ENCODE results near the gene HSD17B3. TPM values are rescaled to one million over a fixed set of nuclear protein-coding genes. Genes with fewer than 3 reads are reported as not detected.

The HSD17B3 gene
- total RNA-seq, 1 donor from 2014 or later: not detected

DNA sequence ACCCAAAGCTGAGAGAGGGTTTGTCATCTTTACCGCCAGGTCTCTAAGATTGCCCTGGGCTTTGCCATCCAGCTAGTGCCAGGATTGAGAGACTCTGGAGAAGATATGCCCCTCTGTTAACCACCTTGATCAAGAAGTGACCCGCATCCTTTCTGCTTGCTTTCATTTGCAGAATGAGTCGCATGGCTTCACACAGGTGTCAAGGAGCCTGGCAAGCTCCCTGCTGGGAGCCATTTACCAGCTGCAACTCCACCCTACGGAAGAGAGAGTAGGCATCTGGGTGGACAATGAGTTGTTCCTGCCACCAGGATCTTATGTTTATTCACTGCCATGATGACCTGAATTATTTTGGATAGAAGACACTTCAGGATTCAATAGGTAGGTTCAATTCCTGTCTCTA, 43.0 kb downstream of the HSD17B3 start:
- Mint-ChIP-seq H3K4me1 (ENCODE audit: low read depth) (peaks cover 6% of the 10 kb centered on the region), H3K27me3 (ENCODE audit: low read depth) (no peaks in the 10 kb centered on the region), H3K36me3 (ENCODE audit: low read depth) (no peaks in the 10 kb centered on the region), H3K27ac (ENCODE audit: unreplicated experiment) (no peak overlapping the region), H3K9me3 (ENCODE audit: low read depth) (no peaks in the 10 kb centered on the region), H3K4me3 (ENCODE audit: unreplicated experiment) (no peak overlapping the region)
- TF ChIP-seq, protein P1, sequence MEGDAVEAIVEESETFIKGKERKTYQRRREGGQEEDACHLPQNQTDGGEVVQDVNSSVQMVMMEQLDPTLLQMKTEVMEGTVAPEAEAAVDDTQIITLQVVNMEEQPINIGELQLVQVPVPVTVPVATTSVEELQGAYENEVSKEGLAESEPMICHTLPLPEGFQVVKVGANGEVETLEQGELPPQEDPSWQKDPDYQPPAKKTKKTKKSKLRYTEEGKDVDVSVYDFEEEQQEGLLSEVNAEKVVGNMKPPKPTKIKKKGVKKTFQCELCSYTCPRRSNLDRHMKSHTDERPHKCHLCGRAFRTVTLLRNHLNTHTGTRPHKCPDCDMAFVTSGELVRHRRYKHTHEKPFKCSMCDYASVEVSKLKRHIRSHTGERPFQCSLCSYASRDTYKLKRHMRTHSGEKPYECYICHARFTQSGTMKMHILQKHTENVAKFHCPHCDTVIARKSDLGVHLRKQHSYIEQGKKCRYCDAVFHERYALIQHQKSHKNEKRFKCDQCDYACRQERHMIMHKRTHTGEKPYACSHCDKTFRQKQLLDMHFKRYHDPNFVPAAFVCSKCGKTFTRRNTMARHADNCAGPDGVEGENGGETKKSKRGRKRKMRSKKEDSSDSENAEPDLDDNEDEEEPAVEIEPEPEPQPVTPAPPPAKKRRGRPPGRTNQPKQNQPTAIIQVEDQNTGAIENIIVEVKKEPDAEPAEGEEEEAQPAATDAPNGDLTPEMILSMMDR (IDR thresholded peaks at IDR 0.05): no peak
- DNase-seq (ENCODE audit: low spot score): no peak

DNA sequence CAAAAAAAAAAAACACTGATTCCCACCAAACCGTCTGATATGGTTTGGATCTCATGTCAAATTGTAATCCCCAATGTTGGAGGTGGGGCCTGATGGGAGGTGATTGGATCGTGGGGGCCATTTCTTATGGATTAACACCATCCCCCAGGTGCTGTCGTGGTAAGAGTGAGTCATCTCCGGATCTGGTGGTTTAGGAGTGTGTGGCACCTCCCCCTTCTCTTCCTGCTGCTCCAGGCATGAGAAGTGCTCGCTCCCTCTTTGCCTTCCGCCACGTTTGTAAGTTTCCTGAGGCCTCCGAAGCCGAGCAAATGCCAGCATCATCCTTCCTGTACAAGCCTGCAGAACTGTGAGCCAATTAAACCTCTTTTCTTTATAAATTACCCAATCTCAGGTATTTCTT, 45.2 kb downstream of the HSD17B3 start:
- no peaks in the 10 kb centered on the region for H3K9me3 Mint-ChIP-seq (ENCODE audit: low read depth)
- no peak for DNase-seq (ENCODE audit: low spot score)
- H3K4me3 Mint-ChIP-seq (ENCODE audit: unreplicated experiment): peak overlapping the region; percentile 20
- peak overlapping the region; percentile 67 for H3K27ac Mint-ChIP-seq (ENCODE audit: unreplicated experiment)
- H3K4me1 Mint-ChIP-seq (ENCODE audit: low read depth): peaks cover 6% of the 10 kb centered on the region
- no peaks in the 10 kb centered on the region for H3K27me3 Mint-ChIP-seq (ENCODE audit: low read depth)
- no peaks in the 10 kb centered on the region for H3K36me3 Mint-ChIP-seq (ENCODE audit: low read depth)
- TF ChIP-seq, protein P1 (IDR thresholded peaks at IDR 0.05): no peak

DNA sequence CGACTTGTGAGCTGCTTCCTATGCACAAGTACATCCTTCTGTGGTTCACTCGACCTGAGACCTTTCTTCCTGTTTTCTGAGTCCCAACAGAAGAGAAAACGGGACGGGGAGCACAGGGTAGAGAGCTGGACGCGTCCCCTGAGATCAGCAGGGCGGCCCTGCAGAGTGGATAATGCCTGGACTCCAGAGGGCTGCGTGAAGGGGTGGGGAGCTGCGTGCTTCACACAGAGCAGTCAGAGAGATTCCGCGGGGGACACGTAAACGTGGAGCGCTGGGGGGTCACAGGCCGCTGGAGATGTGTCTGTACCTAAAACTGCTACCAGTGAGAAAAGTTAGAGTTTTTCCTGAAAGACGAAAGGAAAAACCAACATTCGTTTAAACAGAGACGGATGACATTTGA, 46.3 kb downstream of the HSD17B3 start:
- TF ChIP-seq, protein P1 (IDR thresholded peaks at IDR 0.05): no peak
- Mint-ChIP-seq H3K27ac (ENCODE audit: unreplicated experiment) (no peak overlapping the region), H3K4me3 (ENCODE audit: unreplicated experiment) (no peak overlapping the region), H3K27me3 (ENCODE audit: low read depth) (no peaks in the 10 kb centered on the region), H3K36me3 (ENCODE audit: low read depth) (no peaks in the 10 kb centered on the region), H3K9me3 (ENCODE audit: low read depth) (no peaks in the 10 kb centered on the region), H3K4me1 (ENCODE audit: low read depth) (peaks cover 6% of the 10 kb centered on the region)
- DNase-seq (ENCODE audit: low spot score): no peak

DNA sequence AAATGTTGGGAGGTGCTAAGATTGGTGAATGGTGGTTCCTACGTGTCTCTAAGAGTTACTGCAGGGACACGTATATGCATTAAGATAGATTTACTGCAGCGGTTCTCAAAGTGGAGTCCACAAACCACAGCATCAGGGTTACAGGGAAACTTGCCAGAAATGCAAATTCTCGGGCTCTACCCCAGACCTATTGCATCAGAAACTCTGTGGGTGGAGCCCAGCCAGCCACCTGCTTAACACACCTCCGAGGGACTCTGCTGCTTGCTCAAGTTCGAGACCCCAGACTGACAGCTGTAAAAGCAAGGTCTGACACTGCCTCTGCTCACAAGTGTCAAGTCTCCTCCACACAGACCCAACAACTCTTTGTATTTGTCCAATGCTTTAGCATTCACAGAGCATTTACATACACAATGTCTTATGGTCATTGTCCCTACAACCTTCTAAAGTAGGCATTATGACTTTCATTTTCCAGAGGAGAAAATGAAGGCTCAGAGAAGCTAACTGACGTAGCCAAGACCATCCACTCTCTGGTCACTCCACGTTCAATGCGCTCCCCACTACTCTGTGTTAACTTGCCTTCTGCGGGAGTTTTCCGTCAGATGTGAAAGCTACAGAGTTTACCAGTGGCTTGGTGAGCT, 48.8 kb downstream of the HSD17B3 start:
- DNase-seq (ENCODE audit: low spot score): no peak
- H3K4me3 Mint-ChIP-seq (ENCODE audit: unreplicated experiment): no peak overlapping the region
- no peaks in the 10 kb centered on the region for H3K36me3 Mint-ChIP-seq (ENCODE audit: low read depth)
- H3K9me3 Mint-ChIP-seq (ENCODE audit: low read depth): no peaks in the 10 kb centered on the region
- TF ChIP-seq, protein P1 (IDR thresholded peaks at IDR 0.05): no peak
- peaks cover 4% of the 10 kb centered on the region for H3K27me3 Mint-ChIP-seq (ENCODE audit: low read depth)
- H3K27ac Mint-ChIP-seq (ENCODE audit: unreplicated experiment): no peak overlapping the region
- peaks cover 6% of the 10 kb centered on the region for H3K4me1 Mint-ChIP-seq (ENCODE audit: low read depth)

DNA sequence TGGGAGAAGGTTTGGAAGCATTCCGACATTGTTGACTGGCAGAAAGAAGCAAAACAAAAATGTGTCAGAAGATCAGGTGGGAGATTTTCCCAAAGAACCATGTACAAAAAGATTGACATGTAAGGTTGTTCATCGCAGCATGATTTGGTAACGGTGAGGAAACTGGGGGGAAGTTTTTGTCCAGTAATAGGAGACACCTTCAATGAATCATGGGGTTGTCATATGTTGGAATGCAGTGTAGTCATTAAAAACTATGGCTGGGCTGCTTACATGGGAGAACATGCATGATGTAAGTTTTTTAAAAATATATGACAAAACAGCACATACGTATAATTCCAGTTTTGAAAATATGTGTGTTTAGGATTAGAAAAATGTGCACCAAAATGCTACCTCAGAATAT, 50.5 kb downstream of the HSD17B3 start:
- Mint-ChIP-seq H3K9me3 (ENCODE audit: low read depth) (no peaks in the 10 kb centered on the region), H3K36me3 (ENCODE audit: low read depth) (no peaks in the 10 kb centered on the region)

More for the DNA sequence above, 50.5 kb downstream of the HSD17B3 start:
- TF ChIP-seq, protein P1 (IDR thresholded peaks at IDR 0.05): no peak
- DNase-seq (ENCODE audit: low spot score): no peak
- peaks cover 4% of the 10 kb centered on the region for H3K27me3 Mint-ChIP-seq (ENCODE audit: low read depth)
- no peak overlapping the region for H3K4me3 Mint-ChIP-seq (ENCODE audit: unreplicated experiment)
- no peak overlapping the region for H3K27ac Mint-ChIP-seq (ENCODE audit: unreplicated experiment)
- H3K4me1 Mint-ChIP-seq (ENCODE audit: low read depth): no peaks in the 10 kb centered on the region

Measured in chondrocyte (in vitro differentiated cells).